Bronchial epithelial cell (primary cell): ENCODE measurements around the gene LRRC61. TPM values are rescaled to one million over a fixed set of nuclear protein-coding genes. Genes with fewer than 3 reads are reported as not detected.

Experiments
- DNase-seq: peaks from one replicate; pipeline ENCODE4 v3.0.0-alpha.2; 2010; ENCODE audit warnings: low read depth
- FAIRE-seq: peaks from 2 replicates; lab custom pipeline; 2011; peaks lifted over from hg19 to GRCh38; lab: Jason Lieb, UNC
- H3K27me3 ChIP-seq: 2 replicates; pipeline ENCODE4 v1.5.1; 2011; ENCODE audit warnings: low read length; ENCODE audit not compliant: control insufficient read depth, insufficient read depth
- H3K36me3 ChIP-seq: 2 replicates; pipeline ENCODE4 v1.5.1; 2011; ENCODE audit warnings: low read length; ENCODE audit not compliant: control insufficient read depth, insufficient read depth
- H3K4me3 ChIP-seq: 2 replicates; pipeline ENCODE4 v1.5.1; 2011; ENCODE audit warnings: mild to moderate bottlenecking, low read depth, low read length, control low read depth
- total RNA-seq: library from RNA; depleted of rRNA; stranded (reverse); fragments of >200 nt; gene quantifications from 2 replicates; pipeline ENCODE4 v1.2.1, GENCODE V29; 2014
- TF ChIP-seq, protein P1 (sequence below): IDR thresholded peaks from 2 replicates; pipeline ENCODE4 v1.5.1; 2011; ENCODE audit warnings: mild to moderate bottlenecking, moderate library complexity, low read length, control low read depth, inconsistent platforms; ENCODE audit not compliant: insufficient read depth, severe bottlenecking

Gene LRRC61
- total RNA-seq, 1 donor from 2014 or later = 7.6 TPM

DNA sequence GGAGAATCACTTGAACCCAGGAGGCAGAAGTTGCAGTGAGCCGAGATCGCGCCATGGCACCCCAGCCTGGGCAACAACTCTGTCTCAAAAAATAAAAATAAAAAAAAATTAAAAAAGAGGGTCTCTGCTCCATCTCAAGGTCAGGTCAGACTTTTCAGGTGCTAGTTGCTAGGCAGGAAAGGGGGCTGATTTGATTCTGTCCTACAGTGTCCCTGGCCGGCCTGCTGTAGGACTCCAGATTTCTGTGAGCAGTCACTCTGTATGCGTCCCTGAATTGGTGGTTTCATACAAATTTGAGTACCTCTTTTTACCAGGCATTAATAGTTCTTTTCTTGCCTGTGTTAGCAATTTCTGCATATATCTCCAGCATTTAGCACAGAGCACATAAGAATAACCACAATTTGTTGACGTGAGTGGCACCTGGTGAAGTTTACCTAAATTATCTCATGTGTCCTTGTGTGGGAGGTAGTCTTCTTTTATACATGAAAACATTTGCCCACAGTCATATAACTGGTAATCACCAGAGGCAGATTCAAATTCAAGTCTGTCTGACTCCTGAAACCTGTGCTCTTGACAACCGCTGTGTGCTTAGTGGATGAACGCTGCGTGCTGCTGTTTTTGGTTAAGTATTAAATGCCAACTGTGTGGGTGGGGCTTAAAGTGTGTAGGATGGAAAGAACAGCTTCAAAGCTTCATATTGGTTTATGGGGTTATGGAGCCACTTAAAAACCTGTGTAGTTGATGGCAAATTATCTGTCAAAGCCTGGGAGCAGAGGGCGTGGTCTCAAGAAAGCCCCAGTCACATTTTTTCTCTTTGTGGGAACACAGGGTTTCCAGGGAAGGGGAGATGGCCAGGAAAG is 52.7 kb downstream of the LRRC61 start:
- FAIRE-seq = no peak
- Histone ChIP-seq H3K27me3 (no peaks in the 10 kb centered on the region), H3K4me3 (no peak overlapping the region), H3K36me3 (peaks cover 5% of the 10 kb centered on the region)
- DNase-seq = no peak
- TF ChIP-seq, protein P1, sequence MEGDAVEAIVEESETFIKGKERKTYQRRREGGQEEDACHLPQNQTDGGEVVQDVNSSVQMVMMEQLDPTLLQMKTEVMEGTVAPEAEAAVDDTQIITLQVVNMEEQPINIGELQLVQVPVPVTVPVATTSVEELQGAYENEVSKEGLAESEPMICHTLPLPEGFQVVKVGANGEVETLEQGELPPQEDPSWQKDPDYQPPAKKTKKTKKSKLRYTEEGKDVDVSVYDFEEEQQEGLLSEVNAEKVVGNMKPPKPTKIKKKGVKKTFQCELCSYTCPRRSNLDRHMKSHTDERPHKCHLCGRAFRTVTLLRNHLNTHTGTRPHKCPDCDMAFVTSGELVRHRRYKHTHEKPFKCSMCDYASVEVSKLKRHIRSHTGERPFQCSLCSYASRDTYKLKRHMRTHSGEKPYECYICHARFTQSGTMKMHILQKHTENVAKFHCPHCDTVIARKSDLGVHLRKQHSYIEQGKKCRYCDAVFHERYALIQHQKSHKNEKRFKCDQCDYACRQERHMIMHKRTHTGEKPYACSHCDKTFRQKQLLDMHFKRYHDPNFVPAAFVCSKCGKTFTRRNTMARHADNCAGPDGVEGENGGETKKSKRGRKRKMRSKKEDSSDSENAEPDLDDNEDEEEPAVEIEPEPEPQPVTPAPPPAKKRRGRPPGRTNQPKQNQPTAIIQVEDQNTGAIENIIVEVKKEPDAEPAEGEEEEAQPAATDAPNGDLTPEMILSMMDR = no peak

GRCh38 chr7:150376560-150376959 is 53.4 kb downstream of the LRRC61 start:
- TF ChIP-seq, protein P1 = no peak
- Histone ChIP-seq H3K36me3 (peaks cover 5% of the 10 kb centered on the region), H3K4me3 (no peak overlapping the region), H3K27me3 (no peaks in the 10 kb centered on the region)
- DNase-seq = no peak
- FAIRE-seq = no peak

- Histone ChIP-seq H3K36me3 (peaks cover 5% of the 10 kb centered on the region), H3K27me3 (no peaks in the 10 kb centered on the region), H3K4me3 (no peak overlapping the region)
- TF ChIP-seq, protein P1 = no peak
- DNase-seq = no peak
- no peak for FAIRE-seq
Measured at GRCh38 chr7:150377196-150377595, 54.0 kb downstream of the LRRC61 start.

DNA sequence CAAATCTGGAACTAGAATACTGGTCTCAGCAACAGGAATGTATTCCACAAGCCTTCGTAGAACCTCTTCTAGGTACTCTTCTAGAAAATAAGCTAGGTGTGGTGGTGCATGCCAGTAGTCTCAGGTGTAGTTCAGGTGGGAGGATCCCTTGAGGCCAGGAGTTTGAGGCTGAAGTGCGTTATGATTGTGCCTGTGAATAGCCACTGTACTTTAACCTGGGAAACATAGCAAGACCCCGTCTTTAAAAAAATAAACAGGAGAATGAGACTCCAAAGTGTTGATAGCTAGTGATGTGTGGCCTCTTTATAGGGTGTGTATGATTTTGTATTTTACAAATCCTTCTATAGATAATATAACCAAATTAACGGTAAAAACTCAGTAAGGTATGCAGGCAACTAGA is 54.5 kb downstream of the LRRC61 start:
- FAIRE-seq (no peak), DNase-seq (no peak)
- Histone ChIP-seq H3K36me3 (peaks cover 3% of the 10 kb centered on the region), H3K4me3 (no peak overlapping the region), H3K27me3 (no peaks in the 10 kb centered on the region)
- TF ChIP-seq, protein P1 = no peak

GRCh38 chr7:150378115-150378852 is 55.1 kb downstream of the LRRC61 start:
- no peaks in the 10 kb centered on the region for H3K27me3 ChIP-seq
- peak overlapping the region; percentile 72 for H3K4me3 ChIP-seq
- TF ChIP-seq, protein P1 = peak; percentile 10
- DNase-seq = peak; percentile 50
- no peaks in the 10 kb centered on the region for H3K36me3 ChIP-seq
- FAIRE-seq = no peak
